ENCODE data around the gene TBX21.

- TF ChIP-seq POLR2A (IDR thresholded peaks at IDR 0.05) (no peak), CTCF (IDR thresholded peaks at IDR 0.05 in 8 of 11, conservative IDR thresholded peaks at IDR 0.05 in 3 of 11) (no peak)
Measured at GRCh38 chr17:47745037-47745380, 12.0 kb downstream of the TBX21 start.

Measured in spleen (tissue), 7 donors.